ENCODE data around the gene HDAC4.

HDAC4 gene

GRCh38 chr2:239429473-239430350 lies 28.9 kb upstream of the HDAC4 start:
- TF ChIP-seq GABPA (IDR thresholded peaks at IDR 0.05; ENCODE audit: low read depth) (no peak), POLR2AphosphoS5 (IDR thresholded peaks at IDR 0.05; ENCODE audit: low read depth) (no peak), SPI1 (IDR thresholded peaks at IDR 0.05; ENCODE audit: borderline replicate concordance, low read depth) (no peak)
- TF ChIP-seq, protein P1, sequence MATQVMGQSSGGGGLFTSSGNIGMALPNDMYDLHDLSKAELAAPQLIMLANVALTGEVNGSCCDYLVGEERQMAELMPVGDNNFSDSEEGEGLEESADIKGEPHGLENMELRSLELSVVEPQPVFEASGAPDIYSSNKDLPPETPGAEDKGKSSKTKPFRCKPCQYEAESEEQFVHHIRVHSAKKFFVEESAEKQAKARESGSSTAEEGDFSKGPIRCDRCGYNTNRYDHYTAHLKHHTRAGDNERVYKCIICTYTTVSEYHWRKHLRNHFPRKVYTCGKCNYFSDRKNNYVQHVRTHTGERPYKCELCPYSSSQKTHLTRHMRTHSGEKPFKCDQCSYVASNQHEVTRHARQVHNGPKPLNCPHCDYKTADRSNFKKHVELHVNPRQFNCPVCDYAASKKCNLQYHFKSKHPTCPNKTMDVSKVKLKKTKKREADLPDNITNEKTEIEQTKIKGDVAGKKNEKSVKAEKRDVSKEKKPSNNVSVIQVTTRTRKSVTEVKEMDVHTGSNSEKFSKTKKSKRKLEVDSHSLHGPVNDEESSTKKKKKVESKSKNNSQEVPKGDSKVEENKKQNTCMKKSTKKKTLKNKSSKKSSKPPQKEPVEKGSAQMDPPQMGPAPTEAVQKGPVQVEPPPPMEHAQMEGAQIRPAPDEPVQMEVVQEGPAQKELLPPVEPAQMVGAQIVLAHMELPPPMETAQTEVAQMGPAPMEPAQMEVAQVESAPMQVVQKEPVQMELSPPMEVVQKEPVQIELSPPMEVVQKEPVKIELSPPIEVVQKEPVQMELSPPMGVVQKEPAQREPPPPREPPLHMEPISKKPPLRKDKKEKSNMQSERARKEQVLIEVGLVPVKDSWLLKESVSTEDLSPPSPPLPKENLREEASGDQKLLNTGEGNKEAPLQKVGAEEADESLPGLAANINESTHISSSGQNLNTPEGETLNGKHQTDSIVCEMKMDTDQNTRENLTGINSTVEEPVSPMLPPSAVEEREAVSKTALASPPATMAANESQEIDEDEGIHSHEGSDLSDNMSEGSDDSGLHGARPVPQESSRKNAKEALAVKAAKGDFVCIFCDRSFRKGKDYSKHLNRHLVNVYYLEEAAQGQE (IDR thresholded peaks at IDR 0.05; ENCODE audit: insufficient replicate concordance, low read depth), result no peak
- TF ChIP-seq, protein P2, sequence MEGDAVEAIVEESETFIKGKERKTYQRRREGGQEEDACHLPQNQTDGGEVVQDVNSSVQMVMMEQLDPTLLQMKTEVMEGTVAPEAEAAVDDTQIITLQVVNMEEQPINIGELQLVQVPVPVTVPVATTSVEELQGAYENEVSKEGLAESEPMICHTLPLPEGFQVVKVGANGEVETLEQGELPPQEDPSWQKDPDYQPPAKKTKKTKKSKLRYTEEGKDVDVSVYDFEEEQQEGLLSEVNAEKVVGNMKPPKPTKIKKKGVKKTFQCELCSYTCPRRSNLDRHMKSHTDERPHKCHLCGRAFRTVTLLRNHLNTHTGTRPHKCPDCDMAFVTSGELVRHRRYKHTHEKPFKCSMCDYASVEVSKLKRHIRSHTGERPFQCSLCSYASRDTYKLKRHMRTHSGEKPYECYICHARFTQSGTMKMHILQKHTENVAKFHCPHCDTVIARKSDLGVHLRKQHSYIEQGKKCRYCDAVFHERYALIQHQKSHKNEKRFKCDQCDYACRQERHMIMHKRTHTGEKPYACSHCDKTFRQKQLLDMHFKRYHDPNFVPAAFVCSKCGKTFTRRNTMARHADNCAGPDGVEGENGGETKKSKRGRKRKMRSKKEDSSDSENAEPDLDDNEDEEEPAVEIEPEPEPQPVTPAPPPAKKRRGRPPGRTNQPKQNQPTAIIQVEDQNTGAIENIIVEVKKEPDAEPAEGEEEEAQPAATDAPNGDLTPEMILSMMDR (IDR thresholded peaks at IDR 0.05; ENCODE audit: insufficient read depth, low read length), result no peak
- H3K4me3 ChIP-seq (replicated peaks; ENCODE audit: insufficient read depth, low read length), result no peak overlapping the region
- no peaks in the 10 kb centered on the region for H3K27me3 ChIP-seq (ENCODE audit: insufficient read depth, poor library complexity, severe bottlenecking)
- H3K27ac ChIP-seq (replicated peaks), result no peak overlapping the region
- no peak for DNase-seq (ENCODE audit: low read depth in 1 of 2, low spot score in 1 of 2)

- no peak overlapping the region for H3K4me3 ChIP-seq (replicated peaks; ENCODE audit: insufficient read depth, low read length)
- no peak for DNase-seq (ENCODE audit: low read depth in 1 of 2, low spot score in 1 of 2)
- H3K27me3 ChIP-seq (ENCODE audit: insufficient read depth, poor library complexity, severe bottlenecking), result no peaks in the 10 kb centered on the region
- TF ChIP-seq POLR2AphosphoS5 (IDR thresholded peaks at IDR 0.05; ENCODE audit: low read depth), result no peak
- TF ChIP-seq, protein P1 (IDR thresholded peaks at IDR 0.05; ENCODE audit: insufficient replicate concordance, low read depth), result no peak
- TF ChIP-seq SPI1 (IDR thresholded peaks at IDR 0.05; ENCODE audit: borderline replicate concordance, low read depth), result no peak
- TF ChIP-seq GABPA (IDR thresholded peaks at IDR 0.05; ENCODE audit: low read depth), result no peak
- TF ChIP-seq, protein P2 (IDR thresholded peaks at IDR 0.05; ENCODE audit: insufficient read depth, low read length), result no peak
- no peak overlapping the region for H3K27ac ChIP-seq (replicated peaks)
These were observed 24.8 kb upstream of the HDAC4 start for GRCh38 chr2:239425631-239426030.

DNA sequence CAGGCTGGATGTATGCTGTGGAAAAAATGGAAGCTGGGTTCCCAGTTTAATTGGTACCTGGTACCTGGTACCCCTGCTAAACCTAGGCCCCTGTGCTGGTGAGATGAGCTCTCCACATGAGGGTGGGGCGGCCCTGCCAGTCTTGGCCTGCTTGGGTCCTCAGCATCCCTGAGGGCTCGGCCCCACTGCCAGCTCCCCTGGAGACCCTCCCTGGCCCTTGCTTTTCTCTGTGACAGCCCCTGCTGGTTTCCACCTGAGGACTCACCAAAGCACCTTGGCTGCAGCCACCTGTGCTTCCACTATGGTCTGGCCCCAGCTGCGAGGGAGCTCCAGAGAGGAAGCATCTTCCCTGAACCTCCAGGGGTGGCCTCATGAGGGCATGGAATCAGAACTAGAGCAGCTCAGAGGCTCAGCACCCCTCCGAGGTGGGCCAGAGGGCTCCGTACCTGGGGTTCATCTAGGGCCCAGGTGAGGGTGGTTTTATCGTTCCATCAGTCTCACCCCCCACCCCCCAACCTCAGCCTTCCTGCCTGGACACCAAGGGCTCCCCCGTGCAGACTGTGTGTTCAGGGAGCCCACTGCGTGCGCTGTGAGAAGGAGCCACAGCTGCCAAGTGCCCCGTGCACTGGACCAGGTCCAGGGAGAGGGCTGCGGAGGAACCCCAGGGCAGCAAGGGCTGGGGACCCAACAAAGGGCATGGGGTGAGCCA lies 23.7 kb upstream of the HDAC4 start:
- no peak overlapping the region for H3K27ac ChIP-seq (replicated peaks)
- H3K27me3 ChIP-seq (ENCODE audit: insufficient read depth, poor library complexity, severe bottlenecking), result no peaks in the 10 kb centered on the region
- TF ChIP-seq, protein P1 (IDR thresholded peaks at IDR 0.05; ENCODE audit: insufficient replicate concordance, low read depth), result no peak
- no peak for TF ChIP-seq GABPA (IDR thresholded peaks at IDR 0.05; ENCODE audit: low read depth)
- TF ChIP-seq, protein P2 (IDR thresholded peaks at IDR 0.05; ENCODE audit: insufficient read depth, low read length), result no peak
- no peak for TF ChIP-seq SPI1 (IDR thresholded peaks at IDR 0.05; ENCODE audit: borderline replicate concordance, low read depth)
- no peak for TF ChIP-seq POLR2AphosphoS5 (IDR thresholded peaks at IDR 0.05; ENCODE audit: low read depth)
- no peak for DNase-seq (ENCODE audit: low read depth in 1 of 2, low spot score in 1 of 2)
- no peak overlapping the region for H3K4me3 ChIP-seq (replicated peaks; ENCODE audit: insufficient read depth, low read length)

Data from HL-60 (cell line).